ENCODE results near the gene SLC28A2.
A peak's percentile ranks its signal among the peaks of the same experiment; 100 is the strongest.
"Not testable (repeated sequence)": the region's sequence is repeated elsewhere in the genome, so short reads cannot be mapped to it uniquely, and the experiment has no call there.

SLC28A2 gene

DNA sequence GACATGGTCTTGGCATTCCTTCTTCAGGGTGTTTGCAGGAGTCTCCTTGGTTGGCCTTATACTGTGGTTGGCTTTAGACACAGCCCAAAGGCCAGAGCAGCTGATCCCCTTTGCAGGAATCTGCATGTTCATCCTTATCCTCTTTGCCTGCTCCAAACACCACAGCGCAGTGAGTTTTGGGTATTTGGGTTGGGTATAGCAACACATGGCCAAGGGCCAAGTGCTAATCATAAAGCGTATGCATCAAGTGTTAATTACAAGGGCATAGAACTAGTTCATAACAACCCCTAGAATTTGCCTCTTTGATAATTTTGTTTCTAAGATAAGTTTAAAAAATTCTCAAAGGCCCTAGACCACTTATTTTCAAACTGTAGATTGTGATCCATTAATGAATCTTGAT is 11.8 kb downstream of the SLC28A2 start:
- no peak for DNase-seq (ENCODE audit: low spot score)

DNA sequence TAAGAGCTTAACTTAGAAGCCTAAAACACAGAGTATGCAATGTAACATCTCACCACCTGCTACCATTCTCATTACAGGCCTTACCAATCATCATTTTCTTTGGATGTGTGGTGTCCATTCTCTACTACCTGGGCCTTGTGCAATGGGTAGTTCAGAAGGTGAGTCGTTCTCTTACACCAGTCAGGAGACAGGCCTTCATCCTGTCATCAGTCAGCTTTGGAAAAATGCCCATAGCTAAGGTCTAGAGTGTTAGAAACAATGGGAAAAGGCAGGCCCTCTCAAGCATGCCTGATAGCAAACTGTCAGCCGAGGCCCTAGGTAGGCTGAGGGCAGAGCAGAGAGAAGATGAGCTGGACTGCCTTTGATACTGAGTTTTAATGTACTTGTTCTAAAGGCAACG is 13.5 kb downstream of the SLC28A2 start:
- DNase-seq (ENCODE audit: low spot score), result no peak

- DNase-seq (ENCODE audit: low spot score), result no peak
Measured at GRCh38 chr15:45268135-45268534, 16.1 kb downstream of the SLC28A2 start.

GRCh38 chr15:45274636-45275380 is 22.8 kb downstream of the SLC28A2 start:
- DNase-seq (ENCODE audit: low spot score), result no peak

GRCh38 chr15:45276831-45277230 is 24.8 kb downstream of the SLC28A2 start:
- DNase-seq (ENCODE audit: low spot score), result peak; percentile 59

DNA sequence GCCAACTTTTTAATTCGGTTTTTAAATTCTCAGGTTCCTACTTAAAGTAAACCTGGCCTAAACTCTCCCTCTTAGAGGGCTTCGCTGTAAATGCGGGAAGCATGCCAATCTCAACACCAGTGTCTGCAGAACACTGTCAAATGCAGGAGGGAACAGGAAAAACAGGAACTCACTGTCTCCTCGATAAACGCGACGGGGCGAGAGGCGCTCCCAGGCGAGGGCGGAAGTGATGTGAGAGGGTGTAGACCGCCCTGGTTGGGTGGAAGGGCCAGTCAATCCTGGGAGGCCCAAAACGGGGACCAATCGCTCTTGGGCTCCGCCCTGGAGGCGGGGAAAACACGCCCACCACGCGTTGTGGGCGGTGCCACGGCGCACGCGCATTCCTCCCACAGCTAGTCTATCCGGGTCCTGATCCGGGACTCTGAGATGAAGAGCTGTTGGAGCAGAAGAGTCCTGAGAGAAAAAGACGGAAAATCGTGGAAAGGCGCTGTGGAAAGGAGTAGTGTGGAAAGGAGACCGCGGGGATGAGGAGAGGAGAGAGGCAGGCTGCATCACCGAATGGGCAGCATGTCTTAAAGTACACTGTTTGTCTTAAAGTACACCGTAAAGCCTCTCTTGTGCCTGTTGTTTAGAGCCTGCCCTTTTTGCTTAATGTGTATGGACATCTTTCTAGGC is 27.1 kb downstream of the SLC28A2 start:
- DNase-seq (ENCODE audit: low spot score), result peak; percentile 99

DNA sequence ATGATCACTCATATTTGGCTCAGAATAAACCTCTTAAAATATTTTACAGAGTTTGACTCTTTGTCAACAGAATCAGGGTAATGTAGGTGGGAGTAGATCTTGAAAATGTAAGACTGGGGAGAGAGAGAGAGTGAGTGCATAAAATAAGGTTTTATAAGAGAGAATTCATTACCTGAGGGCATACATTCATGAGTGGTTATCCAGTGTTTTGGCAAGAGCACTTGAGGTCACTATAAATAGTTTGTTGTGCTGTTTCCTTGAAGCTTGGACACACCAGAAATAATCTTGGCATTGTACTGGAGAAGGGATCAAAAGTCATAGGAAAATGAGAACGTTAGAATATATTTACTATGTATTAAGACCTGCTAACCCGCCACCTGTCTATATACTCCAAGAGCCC is 33.4 kb downstream of the SLC28A2 start:
- no peak for DNase-seq (ENCODE audit: low spot score)

GRCh38 chr15:45287390-45287956 is 35.4 kb downstream of the SLC28A2 start:
- DNase-seq (ENCODE audit: low spot score), result no peak

GRCh38 chr15:45288947-45289346 is 36.9 kb downstream of the SLC28A2 start:
- no peak for DNase-seq (ENCODE audit: low spot score)

GRCh38 chr15:45291822-45292582 is 40.0 kb downstream of the SLC28A2 start:
- DNase-seq (ENCODE audit: low spot score), result no peak

GRCh38 chr15:45293326-45293725 is 41.3 kb downstream of the SLC28A2 start:
- not testable (repeated sequence) for DNase-seq (ENCODE audit: low spot score)

DNA sequence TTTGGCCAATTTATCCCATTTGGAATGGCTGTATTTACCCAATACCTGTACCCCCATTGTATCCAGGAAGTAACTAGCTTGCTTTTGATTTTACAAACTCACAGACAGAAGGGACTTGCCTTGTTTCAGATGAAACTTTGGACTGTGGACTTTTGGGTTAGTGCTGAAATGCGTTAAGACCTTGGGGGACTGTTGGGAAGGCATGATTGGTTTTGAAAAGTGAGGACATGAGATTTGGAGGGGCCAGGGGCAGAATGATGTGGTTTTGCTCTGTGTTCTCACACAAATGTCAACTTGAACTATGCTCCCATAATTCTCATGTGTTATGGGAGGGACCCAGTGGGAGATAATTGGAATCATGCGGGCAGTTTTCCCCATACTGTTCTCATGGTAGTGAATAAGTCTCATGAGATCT is 46.9 kb downstream of the SLC28A2 start:
- DNase-seq (ENCODE audit: low spot score), result not testable (repeated sequence)

DNA sequence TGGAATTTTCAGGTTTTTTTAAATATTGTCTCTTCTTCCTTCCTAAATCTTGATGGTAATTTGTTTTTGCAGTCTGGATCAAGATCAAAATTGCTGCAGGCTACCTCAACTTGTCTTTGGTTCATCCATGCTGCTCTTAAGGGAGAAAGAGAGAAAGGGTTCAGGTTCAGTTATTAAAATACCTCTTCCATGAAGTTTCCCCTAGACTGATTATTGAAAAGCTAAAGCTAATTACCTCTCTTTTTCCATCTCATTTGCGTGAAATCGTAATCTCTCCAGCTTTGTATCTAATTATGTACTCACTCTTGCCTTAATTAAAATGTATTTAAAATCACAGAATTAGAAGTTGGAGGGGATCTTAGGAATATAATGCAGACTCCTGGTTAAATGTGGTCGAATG is 52.7 kb downstream of the SLC28A2 start:
- DNase-seq (ENCODE audit: low spot score), result no peak

- DNase-seq (ENCODE audit: low spot score), result no peak
Measured at GRCh38 chr15:45306105-45306504, 54.1 kb downstream of the SLC28A2 start.

DNA sequence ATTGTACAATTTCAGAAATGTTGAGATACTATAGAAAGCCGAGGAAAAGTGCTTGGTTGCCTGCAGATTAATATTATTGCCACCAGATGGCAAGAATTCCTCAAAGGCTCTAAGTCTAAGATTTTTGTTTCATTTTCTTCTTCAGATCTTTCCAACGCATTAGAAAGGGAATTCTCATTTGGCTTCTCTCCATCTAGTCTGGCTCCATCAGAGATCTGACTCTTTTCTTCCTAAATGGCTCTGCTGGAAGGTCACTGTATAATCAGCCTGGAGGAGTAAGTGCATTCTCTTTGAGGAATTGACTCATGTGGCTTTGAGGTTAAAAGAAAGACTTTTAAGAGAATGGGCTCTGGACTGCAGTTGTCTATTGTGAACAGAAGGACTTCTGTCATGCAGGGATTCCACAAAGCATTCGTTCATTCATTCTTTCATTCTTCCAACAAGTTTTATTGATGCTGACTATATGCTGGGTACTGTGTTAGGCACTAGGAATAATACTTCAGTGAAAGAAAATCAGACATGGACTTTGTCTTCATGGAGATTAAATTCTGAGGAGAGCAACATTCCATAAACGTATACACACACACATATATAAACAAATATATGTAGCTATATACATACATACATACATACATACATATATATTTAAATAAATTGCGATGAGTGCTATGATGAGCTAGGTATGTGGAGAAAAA is 55.3 kb downstream of the SLC28A2 start:
- DNase-seq (ENCODE audit: low spot score), result peak; percentile 58

DNA sequence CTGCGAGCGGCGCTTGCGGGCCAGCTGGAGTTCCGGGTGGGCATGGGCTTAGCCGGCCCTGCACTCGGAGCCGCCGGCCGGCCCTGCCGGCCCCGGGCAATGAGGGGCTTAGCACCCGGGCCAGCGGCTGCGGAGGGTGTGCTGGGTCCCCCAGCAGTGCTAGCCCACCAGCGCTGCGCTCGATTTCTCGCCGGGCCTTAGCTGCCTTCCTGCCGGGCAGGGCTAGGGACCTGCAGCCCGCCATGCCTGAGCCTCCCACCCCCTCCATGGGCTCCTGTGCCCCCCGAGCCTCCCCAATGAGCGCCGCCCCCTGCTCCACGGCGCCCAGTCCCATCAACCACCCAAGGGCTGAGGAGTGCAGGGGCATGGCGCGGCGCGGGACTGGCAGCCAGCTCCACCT is 62.1 kb downstream of the SLC28A2 start:
- DNase-seq (ENCODE audit: low spot score), result not testable (repeated sequence)

GRCh38 chr15:45314960-45315359 is 62.9 kb downstream of the SLC28A2 start:
- no peak for DNase-seq (ENCODE audit: low spot score)

GRCh38 chr15:45319472-45320214 is 67.6 kb downstream of the SLC28A2 start:
- no peak for DNase-seq (ENCODE audit: low spot score)

- peak; percentile 29 for DNase-seq (ENCODE audit: low spot score)
Measured at GRCh38 chr15:45320581-45321205, 68.7 kb downstream of the SLC28A2 start.

GRCh38 chr15:45326280-45326679 is 74.2 kb downstream of the SLC28A2 start:
- DNase-seq (ENCODE audit: low spot score), result no peak

DNA sequence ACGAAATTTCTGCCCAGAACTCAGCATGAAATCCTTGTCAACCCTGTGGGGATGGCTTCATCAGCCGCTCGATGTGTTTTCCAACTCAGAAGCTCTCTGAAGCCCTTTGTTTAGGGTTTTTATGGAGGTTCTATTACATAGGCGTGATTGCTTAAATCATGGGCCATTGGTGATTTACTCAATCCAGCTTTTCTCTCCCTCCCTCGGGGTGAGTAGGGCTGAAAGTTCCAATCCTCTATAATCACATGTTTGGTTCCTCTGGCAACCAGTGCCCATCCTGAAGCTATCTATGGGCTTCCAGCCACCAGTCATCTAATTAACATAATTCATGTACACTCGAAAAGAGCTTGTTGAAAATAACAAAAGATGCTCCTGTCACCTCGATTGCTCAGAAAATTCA is 74.7 kb downstream of the SLC28A2 start:
- peak; percentile 81 for DNase-seq (ENCODE audit: low spot score)

Measured in Ammon's horn (tissue), 1 donor.